ENCODE data around the gene TMEM260. TPM values are rescaled to one million over a fixed set of nuclear protein-coding genes. Genes with fewer than 3 reads are reported as not detected.

The TMEM260 gene
- total and polyA plus RNA-seq, 2 experiments from 2014 or later, result 13.3 to 22.9 TPM

GRCh38 chr14:56561606-56562005, 18.0 kb upstream of the TMEM260 start:
- H3K9me3 Mint-ChIP-seq, result no peaks in the 10 kb centered on the region; the same call in 2 of the 3 replicates
- H3K27me3 Mint-ChIP-seq (ENCODE audit: insufficient read depth, low read depth, poor library complexity), result peaks cover 2% of the 10 kb centered on the region
- Histone ChIP-seq H3K27ac (ENCODE audit: low read depth) (no peak overlapping the region), H3F3A (replicated peaks; ENCODE audit: low read depth) (no peaks in the 10 kb centered on the region), H3K79me2 (replicated peaks; ENCODE audit: insufficient read depth) (no peaks in the 10 kb centered on the region), H3K27me3 (ENCODE audit: insufficient read depth) (no peaks in the 10 kb centered on the region), H3K4me2 (no peak overlapping the region), H3K4me3 (no peak overlapping the region), H4K20me1 (replicated peaks; ENCODE audit: insufficient read depth) (no peaks in the 10 kb centered on the region), H3K4me1 (ENCODE audit: insufficient read depth) (no peaks in the 10 kb centered on the region), H3K9me2 (ENCODE audit: insufficient read depth) (no peaks in the 10 kb centered on the region), H2AFZ (no peak overlapping the region), H3K36me3 (ENCODE audit: insufficient read depth) (no peaks in the 10 kb centered on the region)
- ATAC-seq (no peak), DNase-seq (ENCODE audit: low spot score) (no peak)
- no peak overlapping the region for H3K27ac Mint-ChIP-seq
- H3K4me3 Mint-ChIP-seq, result no peak overlapping the region
- H3K4me1 Mint-ChIP-seq, result no peaks in the 10 kb centered on the region
- TF ChIP-seq EZH2phosphoT487 (IDR thresholded peaks at IDR 0.05; ENCODE audit: unreplicated experiment), result no peak
- TF ChIP-seq ZNF331 (CRISPR knock-in tag; IDR thresholded peaks at IDR 0.05; ENCODE audit: low read depth), result no peak
- TF ChIP-seq JUNB (IDR thresholded peaks at IDR 0.05; ENCODE audit: unreplicated experiment), result no peak
- no peak for TF ChIP-seq CTCF (conservative IDR thresholded peaks at IDR 0.05; ENCODE audit: low read depth in 2 of 2)
- TF ChIP-seq, protein P1, sequence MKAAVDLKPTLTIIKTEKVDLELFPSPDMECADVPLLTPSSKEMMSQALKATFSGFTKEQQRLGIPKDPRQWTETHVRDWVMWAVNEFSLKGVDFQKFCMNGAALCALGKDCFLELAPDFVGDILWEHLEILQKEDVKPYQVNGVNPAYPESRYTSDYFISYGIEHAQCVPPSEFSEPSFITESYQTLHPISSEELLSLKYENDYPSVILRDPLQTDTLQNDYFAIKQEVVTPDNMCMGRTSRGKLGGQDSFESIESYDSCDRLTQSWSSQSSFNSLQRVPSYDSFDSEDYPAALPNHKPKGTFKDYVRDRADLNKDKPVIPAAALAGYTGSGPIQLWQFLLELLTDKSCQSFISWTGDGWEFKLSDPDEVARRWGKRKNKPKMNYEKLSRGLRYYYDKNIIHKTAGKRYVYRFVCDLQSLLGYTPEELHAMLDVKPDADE (IDR thresholded peaks at IDR 0.05), result no peak
- no peak for TF ChIP-seq STAT1 (IDR thresholded peaks at IDR 0.05; ENCODE audit: unreplicated experiment)
- TF ChIP-seq, protein P2, sequence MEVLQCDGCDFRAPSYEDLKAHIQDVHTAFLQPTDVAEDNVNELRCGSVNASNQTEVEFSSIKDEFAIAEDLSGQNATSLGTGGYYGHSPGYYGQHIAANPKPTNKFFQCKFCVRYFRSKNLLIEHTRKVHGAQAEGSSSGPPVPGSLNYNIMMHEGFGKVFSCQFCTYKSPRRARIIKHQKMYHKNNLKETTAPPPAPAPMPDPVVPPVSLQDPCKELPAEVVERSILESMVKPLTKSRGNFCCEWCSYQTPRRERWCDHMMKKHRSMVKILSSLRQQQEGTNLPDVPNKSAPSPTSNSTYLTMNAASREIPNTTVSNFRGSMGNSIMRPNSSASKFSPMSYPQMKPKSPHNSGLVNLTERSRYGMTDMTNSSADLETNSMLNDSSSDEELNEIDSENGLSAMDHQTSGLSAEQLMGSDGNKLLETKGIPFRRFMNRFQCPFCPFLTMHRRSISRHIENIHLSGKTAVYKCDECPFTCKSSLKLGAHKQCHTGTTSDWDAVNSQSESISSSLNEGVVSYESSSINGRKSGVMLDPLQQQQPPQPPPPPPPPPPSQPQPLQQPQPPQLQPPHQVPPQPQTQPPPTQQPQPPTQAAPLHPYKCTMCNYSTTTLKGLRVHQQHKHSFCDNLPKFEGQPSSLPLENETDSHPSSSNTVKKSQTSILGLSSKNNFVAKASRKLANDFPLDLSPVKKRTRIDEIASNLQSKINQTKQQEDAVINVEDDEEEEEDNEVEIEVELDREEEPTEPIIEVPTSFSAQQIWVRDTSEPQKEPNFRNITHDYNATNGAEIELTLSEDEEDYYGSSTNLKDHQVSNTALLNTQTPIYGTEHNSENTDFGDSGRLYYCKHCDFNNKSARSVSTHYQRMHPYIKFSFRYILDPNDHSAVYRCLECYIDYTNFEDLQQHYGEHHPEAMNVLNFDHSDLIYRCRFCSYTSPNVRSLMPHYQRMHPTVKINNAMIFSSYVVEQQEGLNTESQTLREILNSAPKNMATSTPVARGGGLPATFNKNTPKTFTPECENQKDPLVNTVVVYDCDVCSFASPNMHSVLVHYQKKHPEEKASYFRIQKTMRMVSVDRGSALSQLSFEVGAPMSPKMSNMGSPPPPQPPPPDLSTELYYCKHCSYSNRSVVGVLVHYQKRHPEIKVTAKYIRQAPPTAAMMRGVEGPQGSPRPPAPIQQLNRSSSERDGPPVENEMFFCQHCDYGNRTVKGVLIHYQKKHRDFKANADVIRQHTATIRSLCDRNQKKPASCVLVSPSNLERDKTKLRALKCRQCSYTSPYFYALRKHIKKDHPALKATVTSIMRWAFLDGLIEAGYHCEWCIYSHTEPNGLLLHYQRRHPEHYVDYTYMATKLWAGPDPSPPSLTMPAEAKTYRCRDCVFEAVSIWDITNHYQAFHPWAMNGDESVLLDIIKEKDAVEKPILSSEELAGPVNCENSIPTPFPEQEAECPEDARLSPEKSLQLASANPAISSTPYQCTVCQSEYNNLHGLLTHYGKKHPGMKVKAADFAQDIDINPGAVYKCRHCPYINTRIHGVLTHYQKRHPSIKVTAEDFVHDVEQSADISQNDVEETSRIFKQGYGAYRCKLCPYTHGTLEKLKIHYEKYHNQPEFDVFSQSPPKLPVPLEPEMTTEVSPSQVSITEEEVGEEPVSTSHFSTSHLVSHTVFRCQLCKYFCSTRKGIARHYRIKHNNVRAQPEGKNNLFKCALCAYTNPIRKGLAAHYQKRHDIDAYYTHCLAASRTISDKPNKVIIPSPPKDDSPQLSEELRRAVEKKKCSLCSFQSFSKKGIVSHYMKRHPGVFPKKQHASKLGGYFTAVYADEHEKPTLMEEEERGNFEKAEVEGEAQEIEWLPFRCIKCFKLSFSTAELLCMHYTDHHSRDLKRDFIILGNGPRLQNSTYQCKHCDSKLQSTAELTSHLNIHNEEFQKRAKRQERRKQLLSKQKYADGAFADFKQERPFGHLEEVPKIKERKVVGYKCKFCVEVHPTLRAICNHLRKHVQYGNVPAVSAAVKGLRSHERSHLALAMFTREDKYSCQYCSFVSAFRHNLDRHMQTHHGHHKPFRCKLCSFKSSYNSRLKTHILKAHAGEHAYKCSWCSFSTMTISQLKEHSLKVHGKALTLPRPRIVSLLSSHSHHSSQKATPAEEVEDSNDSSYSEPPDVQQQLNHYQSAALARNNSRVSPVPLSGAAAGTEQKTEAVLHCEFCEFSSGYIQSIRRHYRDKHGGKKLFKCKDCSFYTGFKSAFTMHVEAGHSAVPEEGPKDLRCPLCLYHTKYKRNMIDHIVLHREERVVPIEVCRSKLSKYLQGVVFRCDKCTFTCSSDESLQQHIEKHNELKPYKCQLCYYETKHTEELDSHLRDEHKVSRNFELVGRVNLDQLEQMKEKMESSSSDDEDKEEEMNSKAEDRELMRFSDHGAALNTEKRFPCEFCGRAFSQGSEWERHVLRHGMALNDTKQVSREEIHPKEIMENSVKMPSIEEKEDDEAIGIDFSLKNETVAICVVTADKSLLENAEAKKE (CRISPR knock-in tag; IDR thresholded peaks at IDR 0.05), result no peak
- TF ChIP-seq POLR2AphosphoS5 (IDR thresholded peaks at IDR 0.05; ENCODE audit: low read depth), result no peak
- TF ChIP-seq EZH2 (IDR thresholded peaks at IDR 0.05; ENCODE audit: low read depth, unreplicated experiment), result no peak
- no peak for TF ChIP-seq CREB1 (CRISPR knock-in tag; IDR thresholded peaks at IDR 0.05; ENCODE audit: low read depth)
- no peak for TF ChIP-seq NANOG (IDR thresholded peaks at IDR 0.05; ENCODE audit: borderline replicate concordance)
- TF ChIP-seq, protein P3, sequence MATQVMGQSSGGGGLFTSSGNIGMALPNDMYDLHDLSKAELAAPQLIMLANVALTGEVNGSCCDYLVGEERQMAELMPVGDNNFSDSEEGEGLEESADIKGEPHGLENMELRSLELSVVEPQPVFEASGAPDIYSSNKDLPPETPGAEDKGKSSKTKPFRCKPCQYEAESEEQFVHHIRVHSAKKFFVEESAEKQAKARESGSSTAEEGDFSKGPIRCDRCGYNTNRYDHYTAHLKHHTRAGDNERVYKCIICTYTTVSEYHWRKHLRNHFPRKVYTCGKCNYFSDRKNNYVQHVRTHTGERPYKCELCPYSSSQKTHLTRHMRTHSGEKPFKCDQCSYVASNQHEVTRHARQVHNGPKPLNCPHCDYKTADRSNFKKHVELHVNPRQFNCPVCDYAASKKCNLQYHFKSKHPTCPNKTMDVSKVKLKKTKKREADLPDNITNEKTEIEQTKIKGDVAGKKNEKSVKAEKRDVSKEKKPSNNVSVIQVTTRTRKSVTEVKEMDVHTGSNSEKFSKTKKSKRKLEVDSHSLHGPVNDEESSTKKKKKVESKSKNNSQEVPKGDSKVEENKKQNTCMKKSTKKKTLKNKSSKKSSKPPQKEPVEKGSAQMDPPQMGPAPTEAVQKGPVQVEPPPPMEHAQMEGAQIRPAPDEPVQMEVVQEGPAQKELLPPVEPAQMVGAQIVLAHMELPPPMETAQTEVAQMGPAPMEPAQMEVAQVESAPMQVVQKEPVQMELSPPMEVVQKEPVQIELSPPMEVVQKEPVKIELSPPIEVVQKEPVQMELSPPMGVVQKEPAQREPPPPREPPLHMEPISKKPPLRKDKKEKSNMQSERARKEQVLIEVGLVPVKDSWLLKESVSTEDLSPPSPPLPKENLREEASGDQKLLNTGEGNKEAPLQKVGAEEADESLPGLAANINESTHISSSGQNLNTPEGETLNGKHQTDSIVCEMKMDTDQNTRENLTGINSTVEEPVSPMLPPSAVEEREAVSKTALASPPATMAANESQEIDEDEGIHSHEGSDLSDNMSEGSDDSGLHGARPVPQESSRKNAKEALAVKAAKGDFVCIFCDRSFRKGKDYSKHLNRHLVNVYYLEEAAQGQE (IDR thresholded peaks at IDR 0.05; ENCODE audit: unreplicated experiment), result no peak
- TF ChIP-seq ZNF114 (CRISPR knock-in tag; IDR thresholded peaks at IDR 0.05), result no peak
- no peaks in the 10 kb centered on the region for H3K36me3 Mint-ChIP-seq (ENCODE audit: low read depth)
